Left lung (tissue), 10 donors: ENCODE results near the gene ZSWIM6. TPM values are rescaled to one million over a fixed set of nuclear protein-coding genes. Genes with fewer than 3 reads are reported as not detected.

Experiments
- ATAC-seq: fragments of 200-7000 bp; cut with Tn5 transposase; one replicate; pipeline ENCODE4 v1.9.1; 2020; ENCODE audit warnings: moderate library complexity
- DNase-seq, 4 donors: peaks; one replicate each; pipeline ENCODE4 v3.0.0-alpha.2; 2013 to 2020
- H3K27ac ChIP-seq, 2 donors: fragments of 200-600 bp; sonication (generic) in 1 of 2; one replicate each; pipeline versions ENCODE4 v1.5.0 to v1.8.0; 2020 to 2021
- H3K27me3 ChIP-seq, 2 donors: fragments of 200-600 bp; sonication (generic) in 1 of 2; one replicate each; pipeline versions ENCODE4 v1.5.0 to v1.8.0; 2020 to 2021
- H3K36me3 ChIP-seq, 2 donors: fragments of 200-600 bp; sonication (generic) in 1 of 2; one replicate each; pipeline versions ENCODE4 v1.5.0 to v1.8.0; 2020 to 2021
- H3K4me1 ChIP-seq, 2 donors: fragments of 200-600 bp; one replicate each; pipeline ENCODE4 v1.8.0; 2021
- H3K4me3 ChIP-seq, 2 donors: fragments of 200-600 bp; sonication (generic) in 1 of 2; one replicate each; pipeline versions ENCODE4 v1.5.0 to v1.8.0; 2020 to 2021; ENCODE audit warnings: mild to moderate bottlenecking in 1 of 2
- H3K9me3 ChIP-seq, 2 donors: fragments of 200-600 bp; sonication (generic) in 1 of 2; one replicate each; pipeline versions ENCODE4 v1.5.0 to v1.8.0; 2020 to 2021
- CTCF ChIP-seq, 2 donors: fragments of 200-600 bp; sonication (generic) in 1 of 2; IDR thresholded peaks; one replicate each; pipeline versions ENCODE4 v1.5.0 to v1.8.0; 2021; ENCODE audit warnings: antibody characterized with exemption in 2 of 2
- intact Hi-C, 2 donors: fragments of 100-400 bp; cut with DNase I; formaldehyde crosslinking; loops; one replicate each; pipeline versions ENCODE4 v1.11.2 to v1.14.2; 2022
- polyA plus RNA-seq, 6 donors: library from polyadenylated mRNA; unstranded; fragments of 120-200 nt; gene quantifications; one replicate each; pipeline ENCODE4 v1.2.1, GENCODE V29; 2013; ENCODE audit not compliant: insufficient read length in 6 of 6
- total RNA-seq, 2 donors: library from RNA; stranded (reverse); fragmentation: NEBNext Ultra II Directional; extraction: Animal tissue kit (Norgen Biotek cat#: 25700); gene quantifications; one replicate each; pipeline ENCODE4 v1.2.1, GENCODE V29; 2021
- donor health status: DM: no; HTN: yes; CAD: no.
- donor health status: DM: no; HTN: no; CAD: no.

Gene ZSWIM6
- total and polyA plus RNA-seq, 8 donors, result 17.5 to 24.4 (median 22.3) TPM

GRCh38 chr5:61595426-61595825 lies 263.4 kb downstream of the ZSWIM6 start:
- ATAC-seq (no peak), DNase-seq (no peak)
- TF ChIP-seq CTCF (IDR thresholded peaks at IDR 0.05), result no peak
- no peaks in the 10 kb centered on the region for H3K9me3 ChIP-seq
- no peaks in the 10 kb centered on the region for H3K4me1 ChIP-seq
- H3K4me3 ChIP-seq, result no peak overlapping the region
- no peaks in the 10 kb centered on the region for H3K36me3 ChIP-seq
- intact Hi-C loops, result no loop called here
- H3K27me3 ChIP-seq, result no peaks in the 10 kb centered on the region
- no peak overlapping the region for H3K27ac ChIP-seq

Other genes starting within 250 kb of the ZSWIM6 start
- 10 to 100 TPM; 53.3 to 61.6 TPM for gene SMIM15, start 169.8 kb upstream of the ZSWIM6 start, total RNA-seq
- gene SMIM15, start 169.8 kb upstream of the ZSWIM6 start, polyA plus RNA-seq, result 10 to 100 TPM; 66.2 to 78.0 (median 69.1) TPM